Endometrium (tissue), 2 donors: ENCODE data around the gene ASL.
"Not testable (repeated sequence)": the region's sequence is repeated elsewhere in the genome, so short reads cannot be mapped to it uniquely, and the experiment has no call there.

ENCODE experiments used
- FAIRE-seq: peaks from 2 replicates; lab custom pipeline; 2012; peaks lifted over from hg19 to GRCh38; lab: Jason Lieb, UNC
- donor health status: control.
- donor health status: control.

ASL gene

GRCh38 chr7:66076462-66077329 lies 1.1 kb downstream of the ASL start:
- FAIRE-seq: no peak

DNA sequence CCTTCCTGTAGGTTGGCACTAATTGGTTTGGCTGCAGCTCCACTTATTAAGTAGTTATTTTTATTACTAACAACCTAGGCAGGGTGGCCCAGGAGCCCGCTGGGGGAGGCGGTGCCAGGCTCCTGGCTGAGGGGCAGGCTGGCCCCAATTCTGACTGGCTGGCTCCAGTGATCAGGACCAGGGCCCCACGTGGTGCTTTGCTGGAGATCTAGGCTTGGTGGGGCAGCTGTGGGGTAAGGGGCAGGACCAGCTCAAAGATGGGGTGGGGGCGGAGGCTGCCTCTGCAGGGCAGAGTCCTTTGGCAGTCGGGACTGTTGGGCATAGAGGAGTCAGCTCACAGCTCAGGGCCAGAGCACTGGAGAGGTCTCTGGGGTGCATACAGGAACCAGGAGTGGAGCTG lies 2.4 kb downstream of the ASL start:
- FAIRE-seq: no peak

- no peak for FAIRE-seq
These were observed 6.5 kb downstream of the ASL start for GRCh38 chr7:66082083-66082482.

GRCh38 chr7:66082886-66083415 lies 7.3 kb downstream of the ASL start:
- FAIRE-seq: no peak

GRCh38 chr7:66083677-66084076 lies 8.1 kb downstream of the ASL start:
- FAIRE-seq: no peak

DNA sequence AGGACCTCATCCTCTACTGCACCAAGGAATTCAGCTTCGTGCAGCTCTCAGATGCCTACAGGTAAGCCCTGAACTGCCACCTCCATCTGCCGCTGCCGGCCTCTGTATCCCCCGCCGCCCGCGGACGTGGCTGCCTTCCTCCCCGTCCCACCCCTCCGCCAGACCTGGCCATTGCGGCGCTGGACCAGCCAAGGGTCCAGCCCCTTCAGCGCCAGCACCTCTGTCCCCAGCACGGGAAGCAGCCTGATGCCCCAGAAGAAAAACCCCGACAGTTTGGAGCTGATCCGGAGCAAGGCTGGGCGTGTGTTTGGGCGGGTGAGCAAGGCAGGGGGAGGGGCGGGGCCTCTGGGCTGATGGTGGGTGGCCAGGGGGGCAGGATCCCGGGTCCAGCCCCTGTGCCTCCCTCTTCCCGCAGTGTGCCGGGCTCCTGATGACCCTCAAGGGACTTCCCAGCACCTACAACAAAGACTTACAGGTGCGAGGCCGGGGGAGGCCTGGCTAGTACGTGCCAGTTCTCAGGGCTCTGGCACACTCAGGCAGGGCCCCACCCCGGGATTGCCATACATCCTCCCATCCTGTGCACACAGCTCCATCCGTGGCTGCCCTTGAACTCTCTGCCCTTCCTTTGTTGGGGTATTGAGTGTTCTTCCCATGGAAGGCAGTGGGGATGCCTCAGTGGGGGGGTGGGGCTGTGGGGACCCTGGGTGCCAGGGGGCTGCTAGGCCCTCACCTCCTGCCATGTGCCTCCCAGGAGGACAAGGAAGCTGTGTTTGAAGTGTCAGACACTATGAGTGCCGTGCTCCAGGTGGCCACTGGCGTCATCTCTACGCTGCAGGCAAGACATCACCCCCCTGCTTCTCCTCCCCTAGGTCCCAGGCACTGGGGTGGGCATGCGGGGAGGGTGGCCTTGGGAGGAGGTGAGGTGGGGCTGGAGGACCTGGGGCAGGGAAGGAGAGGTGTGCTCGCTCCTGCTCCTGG lies 13.5 kb downstream of the ASL start:
- no peak for FAIRE-seq

GRCh38 chr7:66092654-66093053 lies 17.0 kb downstream of the ASL start:
- no peak for FAIRE-seq

DNA sequence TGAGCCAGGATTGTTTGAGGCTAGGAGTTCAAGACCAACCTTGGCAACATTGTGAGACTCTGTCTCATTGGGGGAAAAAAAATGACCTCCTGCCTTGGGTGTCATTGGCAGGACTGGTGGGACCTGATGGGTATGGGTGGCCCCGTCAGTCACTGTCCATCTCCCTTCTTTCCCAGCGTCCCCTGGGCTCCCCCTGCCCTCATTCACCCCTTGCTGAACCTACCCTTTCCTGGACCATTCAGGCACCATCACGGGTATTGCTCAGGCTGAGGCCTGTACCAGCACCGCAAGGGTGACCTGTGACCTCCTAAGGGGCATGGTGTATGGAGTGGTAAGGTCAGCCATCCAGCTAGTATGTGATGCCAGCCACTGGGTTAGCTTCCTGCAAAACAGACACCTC lies 19.4 kb downstream of the ASL start:
- FAIRE-seq: no peak

DNA sequence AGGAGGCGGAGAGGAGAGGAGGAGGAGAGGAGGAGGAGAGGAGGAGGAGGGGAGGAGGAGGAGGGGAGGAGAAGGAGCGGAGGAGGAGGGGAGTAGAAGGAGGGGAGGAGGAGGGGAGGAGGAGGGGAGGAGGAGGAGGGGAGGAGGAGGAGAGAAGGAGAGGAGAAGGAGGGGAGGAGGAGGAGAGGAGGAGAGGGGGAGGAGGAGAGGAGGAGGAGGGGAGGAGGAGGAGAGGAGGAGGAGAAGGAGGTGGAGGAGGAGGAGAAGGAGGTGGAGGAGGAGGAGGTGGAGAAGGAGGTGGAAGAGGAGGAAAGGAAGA lies 23.6 kb downstream of the ASL start:
- no peak for FAIRE-seq

DNA sequence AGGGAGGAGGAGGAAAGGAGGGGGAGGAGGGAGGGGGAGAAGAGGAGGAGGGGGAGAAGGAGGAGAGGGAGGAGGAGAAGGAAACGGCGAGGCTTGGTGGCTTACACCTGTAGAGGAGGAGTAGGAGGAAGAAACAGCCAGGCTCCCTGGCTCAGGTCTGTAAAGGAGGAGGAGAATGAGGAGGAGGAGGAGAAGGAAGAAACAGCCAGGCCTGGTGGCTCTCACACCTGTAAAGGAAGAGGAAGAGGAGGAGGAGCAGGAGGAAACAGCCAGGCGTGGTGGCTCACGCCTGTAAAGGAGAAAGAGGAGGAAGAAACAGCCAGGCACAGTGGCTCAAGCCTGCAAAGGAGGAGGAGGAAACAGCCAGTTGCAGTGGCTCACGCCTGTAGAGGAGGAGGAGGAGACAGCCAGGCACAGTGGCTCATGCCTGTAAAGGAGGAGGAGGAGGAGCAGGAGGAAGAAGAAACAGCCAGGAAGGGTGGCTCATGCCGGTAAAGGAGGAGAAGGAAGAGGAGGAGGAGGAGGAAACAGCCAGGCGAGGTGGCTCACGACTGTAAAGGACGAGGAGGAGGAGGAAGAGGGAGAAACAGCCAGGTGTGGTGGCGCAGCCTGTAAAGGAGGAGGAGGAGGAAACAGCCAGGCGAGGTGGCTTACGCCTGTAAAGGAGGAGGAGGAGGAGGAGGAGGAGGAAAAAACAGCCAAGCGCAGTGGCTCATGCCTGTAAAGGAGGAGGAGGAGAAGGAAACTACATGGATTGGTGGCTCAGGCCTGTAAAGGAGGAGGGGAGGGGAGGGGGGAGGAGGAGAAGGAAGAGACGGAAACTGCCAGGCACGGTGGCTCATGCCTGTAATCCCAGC lies 24.2 kb downstream of the ASL start:
- no peak for FAIRE-seq

DNA sequence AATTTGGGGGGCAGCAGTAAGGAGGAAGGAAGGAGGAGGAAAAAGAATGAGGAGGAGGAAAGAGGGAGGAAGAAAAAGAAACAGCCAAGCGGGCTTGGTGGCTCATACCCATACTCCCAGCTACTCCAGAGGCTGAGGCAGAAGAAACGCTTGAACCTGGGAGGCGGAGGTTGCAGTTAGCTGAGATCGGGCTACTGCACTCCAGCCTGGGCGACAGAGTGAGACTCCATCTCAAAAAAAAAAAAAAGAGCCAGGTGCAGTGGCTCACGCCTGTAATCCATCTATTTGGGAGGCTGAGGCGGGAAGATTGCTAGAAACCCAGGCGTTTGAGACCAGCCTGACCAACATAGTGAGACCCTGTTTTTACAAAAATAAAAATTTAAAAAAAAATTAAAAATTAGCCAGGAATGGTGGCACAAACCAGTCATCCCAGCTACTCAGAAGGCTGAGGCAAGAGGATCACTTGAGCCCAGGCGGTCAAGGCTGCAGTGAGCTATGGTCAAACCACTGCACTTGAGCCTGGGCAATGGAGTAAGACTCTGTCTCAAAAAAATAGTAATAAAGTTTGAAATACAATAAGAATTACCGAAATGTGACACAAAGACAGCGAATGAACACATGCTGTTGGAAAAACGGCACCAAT lies 24.9 kb downstream of the ASL start:
- FAIRE-seq: no peak

DNA sequence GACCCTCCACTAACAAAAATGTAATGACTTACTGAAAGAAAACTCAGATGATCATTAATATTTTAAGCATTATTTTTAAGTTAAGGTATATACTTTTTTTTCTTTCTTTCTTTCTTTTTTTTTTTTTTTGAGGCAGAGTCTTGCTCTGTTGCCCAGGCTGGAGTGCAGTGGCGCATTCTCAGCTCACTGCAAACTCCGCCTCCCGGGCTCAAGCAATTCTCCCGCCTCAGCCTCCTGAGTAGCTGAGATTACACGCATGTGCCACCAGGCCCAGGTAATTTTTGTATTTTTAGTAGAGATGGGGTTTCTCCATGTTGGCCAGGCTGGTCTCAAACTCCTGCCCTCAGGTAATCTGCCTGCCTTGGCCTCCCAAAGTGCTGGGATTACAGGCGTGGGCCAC lies 26.5 kb downstream of the ASL start:
- FAIRE-seq: not testable (repeated sequence)

- not testable (repeated sequence) for FAIRE-seq
These were observed 28.4 kb downstream of the ASL start for GRCh38 chr7:66103994-66104393.

DNA sequence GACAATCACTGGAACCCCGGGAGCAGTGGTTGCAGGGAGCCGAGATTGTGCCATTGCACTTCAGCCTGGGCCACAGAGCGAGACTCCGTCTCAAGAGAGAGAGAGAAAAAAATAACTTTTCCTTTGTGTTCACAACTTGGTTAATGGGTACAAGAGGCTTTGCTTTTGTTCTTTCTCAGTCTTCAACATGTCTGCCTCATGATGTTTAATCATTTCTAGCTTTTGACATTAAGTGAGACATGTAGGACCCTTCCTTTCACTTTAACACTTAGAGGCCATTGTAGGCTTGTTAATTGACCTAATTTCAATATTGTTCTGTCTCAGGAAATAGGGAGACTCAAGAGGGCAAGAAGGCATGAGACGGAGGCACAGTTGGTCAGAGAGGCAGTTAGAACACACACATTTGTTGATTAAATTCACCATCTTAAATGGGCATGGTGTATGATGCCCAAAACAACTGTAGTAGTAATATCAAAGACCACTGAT lies 29.7 kb downstream of the ASL start:
- FAIRE-seq: no peak

- FAIRE-seq: not testable (repeated sequence)
These were observed 32.8 kb downstream of the ASL start for GRCh38 chr7:66108410-66108809.

DNA sequence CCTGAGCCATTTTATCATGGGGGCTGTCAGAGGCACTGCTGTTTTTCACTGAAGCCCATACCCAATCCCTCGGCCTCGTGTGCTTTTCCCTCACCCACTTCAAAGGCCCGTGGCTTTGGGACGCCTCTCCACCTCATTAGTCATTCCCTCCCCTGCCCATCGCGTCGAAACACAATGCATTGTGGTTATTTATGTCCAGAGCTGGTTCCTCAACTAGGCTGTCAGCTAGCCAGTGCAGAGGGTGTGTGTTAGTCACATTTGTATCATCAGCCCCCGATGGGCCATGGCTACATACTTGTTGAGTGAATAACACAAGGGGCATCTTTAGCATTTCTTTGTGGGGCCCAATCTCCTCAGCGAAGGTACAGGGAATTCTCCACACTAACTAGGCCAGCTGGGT lies 35.2 kb downstream of the ASL start:
- no peak for FAIRE-seq

DNA sequence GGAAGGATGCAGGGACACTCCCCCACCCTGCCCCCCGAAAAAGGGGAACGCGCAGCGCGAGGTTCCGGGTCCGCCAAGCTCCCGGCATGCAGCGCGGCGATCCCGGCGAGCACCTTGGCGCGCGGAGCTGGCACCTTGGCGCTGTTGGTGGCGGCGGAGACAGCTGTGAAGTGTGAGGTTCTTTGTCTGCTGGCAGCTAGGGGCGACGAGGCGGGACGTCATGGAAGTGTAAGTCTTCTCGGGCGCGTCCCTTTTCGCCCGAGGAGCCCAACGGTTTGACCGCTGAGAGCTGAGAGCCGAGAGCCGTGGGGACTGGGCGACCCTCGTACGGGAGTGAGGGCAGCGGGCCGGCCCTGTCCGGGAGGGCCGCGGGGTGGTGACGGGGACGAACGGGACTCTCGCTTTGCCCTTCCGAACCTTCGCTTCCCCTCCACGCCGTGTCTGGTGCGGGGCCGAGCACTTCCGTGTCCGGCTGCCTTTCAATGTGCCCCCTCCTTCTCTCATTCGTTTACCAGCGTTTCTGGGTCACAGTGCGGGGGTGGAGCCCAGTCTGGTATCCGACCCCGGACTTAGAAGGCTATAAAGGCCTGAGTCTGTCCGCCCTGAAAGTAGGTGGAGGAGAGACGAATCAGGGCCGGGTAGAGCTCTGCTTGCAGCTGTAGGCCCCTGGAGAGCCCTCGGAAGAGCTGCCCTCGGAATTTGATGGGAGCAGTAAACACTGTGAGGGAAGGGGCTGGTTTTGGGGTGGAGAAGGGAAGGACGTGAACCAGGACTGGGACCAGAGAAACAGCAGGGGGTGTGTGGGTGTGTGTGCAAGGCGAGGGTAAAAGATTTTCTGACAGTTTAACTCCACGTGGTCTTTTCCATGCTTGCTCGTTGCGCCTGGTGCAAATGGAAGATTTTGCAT lies 39.4 kb downstream of the ASL start, which contains the start of gene CRCP:
TSS of gene CRCP (plus strand) at position 105 of the 907 bp plus-strand sequence. CDS start at position 221, 116 bp downstream.
- no peak for FAIRE-seq

GRCh38 chr7:66116680-66117420 lies 41.2 kb downstream of the ASL start:
- FAIRE-seq: not testable (repeated sequence)

DNA sequence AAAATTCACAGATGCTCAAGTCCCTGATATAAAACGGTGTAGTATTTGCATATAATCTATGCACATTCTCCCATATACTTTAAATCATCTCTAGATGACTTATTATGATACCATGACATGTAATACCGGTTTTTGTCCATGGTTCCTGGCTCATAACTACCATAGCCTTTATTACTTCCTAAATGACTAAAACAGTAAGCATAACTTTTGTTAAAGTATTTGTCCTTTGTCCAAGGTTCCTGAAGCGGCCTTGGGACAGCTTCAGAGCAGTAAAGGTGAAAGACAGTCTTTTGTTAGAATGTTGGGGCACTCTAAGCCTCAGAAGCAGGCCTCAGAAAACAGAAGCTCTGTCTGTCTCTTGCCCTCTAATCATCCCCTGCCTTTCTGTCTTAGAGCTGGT lies 43.0 kb downstream of the ASL start:
- no peak for FAIRE-seq
